Activated CD8-positive, alpha-beta memory T cell treated with anti-CD3 and anti-CD28 coated beads, Interleukin-2, amount 50 U/mL, for 24 hours (primary cell): Measurements from ENCODE around the gene PLXNA1.

Experiments used
- DNase-seq: peaks from one replicate; pipeline ENCODE4 v3.0.0-alpha.2; 2020; ENCODE audit errors: extremely low read depth

Gene PLXNA1

DNA sequence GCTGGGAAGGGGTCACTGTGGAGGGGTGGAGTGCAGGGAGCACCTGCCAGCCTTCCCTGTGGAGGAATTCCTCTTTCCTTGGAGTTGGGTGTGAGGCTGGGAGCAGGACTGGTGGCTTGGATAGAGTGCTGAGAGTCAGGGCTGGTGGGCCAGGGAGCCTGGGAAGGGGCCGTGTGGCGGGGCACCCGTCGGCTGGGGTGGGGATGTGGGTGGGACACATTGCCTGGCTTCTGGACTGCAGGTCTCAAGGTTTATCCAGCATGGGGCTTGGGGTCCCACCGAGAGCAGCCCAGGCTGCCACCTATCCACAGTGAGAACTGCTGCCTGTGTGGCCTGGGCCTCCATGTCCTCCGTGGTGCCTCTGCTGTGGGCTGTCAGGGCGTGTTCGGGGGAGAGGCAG, 4.7 kb downstream of the PLXNA1 start:
- no peak for DNase-seq

DNA sequence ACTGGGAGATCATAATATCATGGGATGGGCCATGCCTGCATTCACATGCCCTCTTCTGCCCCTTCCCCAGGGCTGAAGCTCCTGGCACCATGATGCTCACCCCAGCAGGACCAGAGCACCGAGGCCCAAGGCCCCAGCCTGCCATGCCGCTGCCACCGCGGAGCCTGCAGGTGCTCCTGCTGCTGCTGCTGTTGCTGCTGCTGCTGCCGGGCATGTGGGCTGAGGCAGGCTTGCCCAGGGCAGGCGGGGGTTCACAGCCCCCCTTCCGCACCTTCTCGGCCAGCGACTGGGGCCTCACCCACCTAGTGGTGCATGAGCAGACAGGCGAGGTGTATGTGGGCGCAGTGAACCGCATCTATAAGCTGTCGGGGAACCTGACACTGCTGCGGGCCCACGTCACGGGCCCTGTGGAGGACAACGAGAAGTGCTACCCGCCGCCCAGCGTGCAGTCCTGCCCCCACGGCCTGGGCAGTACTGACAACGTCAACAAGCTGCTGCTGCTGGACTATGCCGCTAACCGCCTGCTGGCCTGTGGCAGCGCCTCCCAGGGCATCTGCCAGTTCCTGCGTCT, 5.6 kb downstream of the PLXNA1 start:
- no peak for DNase-seq

DNA sequence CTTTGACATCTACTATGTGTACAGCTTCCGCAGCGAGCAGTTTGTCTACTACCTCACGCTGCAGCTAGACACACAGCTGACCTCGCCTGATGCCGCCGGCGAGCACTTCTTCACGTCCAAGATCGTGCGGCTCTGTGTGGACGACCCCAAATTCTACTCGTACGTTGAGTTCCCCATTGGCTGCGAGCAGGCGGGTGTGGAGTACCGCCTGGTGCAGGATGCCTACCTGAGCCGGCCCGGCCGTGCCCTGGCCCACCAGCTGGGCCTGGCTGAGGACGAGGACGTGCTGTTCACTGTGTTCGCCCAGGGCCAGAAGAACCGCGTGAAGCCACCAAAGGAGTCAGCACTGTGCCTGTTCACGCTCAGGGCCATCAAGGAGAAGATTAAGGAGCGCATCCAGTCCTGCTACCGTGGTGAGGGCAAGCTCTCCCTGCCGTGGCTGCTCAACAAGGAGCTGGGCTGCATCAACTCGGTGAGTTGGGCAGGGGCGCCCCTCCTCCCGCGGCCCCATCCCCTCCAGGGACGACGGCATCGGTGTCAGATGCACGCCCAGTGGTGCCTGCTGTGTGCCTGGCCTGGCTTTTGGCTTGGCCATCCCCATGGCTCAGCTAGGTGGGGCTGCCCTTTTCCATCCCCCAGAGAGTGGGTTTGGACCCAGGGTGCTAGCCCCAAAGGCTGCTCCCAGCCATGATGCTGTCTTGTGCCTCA, 6.6 kb downstream of the PLXNA1 start:
- no peak for DNase-seq

DNA sequence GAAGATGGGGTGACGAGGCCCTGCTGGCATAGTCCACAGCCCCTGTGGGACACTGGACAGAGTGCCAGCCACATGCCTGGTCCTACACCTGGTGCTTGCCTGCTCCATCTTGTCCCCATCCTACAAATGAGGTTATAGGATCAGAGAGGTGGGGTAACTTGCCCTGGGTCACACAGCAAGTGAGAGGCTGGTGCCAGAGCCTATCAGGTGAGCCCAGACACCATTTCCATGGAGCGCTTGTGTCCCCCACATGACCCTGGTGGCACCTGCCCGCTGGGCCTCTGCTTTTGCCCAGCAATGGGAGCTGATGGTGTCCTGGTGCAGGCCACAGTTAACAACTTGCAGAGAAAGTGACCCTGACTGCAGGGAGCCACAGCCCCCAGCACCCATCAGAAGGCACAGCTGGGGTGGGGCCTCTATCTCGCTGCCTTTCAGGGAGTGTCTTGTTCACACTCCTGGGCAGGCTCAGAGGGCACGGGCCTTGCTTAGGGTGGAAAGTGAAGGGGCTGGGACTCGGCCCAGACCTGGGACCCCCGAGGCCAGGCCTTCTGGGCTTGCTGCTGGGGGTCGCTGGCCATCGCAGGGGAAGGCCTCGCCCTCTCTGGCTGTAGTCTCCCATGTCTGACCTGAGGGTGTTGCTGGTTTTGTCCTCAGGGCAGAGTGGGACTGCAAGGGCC, 7.2 kb downstream of the PLXNA1 start:
- no peak for DNase-seq

DNA sequence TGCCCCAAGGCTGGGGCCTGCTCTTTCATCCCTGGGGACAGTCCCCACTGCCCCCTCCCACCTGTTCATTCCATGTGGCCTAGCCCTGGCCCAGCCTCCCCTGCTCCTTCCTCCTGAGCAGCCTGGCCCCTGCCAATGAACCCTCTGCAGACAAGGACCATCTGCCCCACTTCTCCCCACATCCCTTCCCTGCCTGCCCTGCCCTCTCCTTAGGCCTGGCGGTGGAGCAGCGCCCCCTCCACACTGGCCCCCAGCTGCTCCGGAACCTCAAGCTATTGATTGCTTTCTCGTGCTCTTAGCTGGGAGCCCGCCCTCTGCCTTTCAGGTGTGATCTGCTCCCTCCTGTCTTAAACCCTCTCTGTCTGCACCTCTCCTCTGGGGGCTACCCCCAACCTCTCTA, 8.0 kb downstream of the PLXNA1 start:
- DNase-seq = no peak

DNA sequence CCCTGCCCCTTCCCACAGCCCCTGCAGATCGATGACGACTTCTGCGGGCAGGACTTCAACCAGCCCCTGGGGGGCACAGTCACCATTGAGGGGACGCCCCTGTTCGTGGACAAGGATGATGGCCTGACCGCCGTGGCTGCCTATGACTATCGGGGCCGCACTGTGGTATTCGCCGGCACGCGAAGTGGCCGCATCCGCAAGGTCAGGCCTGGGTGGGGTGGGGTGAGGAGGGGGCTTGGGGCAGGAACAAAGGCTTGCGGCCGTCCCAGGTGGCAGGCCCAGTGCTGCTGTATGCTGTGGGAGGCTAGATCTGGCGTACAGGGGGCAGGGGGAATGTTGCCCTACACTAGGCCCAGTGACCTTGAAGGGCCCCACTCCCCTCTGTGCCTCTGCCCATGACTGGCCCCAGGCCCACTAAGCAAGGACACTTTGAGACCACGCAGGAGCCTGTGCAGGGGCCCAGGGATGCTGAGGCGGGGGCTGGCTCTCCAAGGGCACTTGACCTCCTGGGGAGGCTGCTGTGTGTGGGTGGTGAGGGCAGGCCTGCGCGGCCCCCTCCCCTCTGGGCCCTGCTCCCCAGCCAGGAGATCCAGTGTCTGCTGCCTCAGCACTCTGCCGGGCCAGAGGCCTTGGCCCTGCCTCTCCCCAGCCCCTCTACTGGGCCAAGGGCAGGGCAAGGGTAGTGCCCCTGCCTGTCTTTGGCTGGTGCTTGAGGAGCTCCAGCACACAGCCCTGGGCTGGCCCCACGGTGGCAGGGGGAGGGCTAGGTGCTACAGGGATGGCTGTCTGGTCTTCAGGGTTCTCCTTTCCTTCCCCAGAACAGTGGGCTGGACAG, 8.7 kb downstream of the PLXNA1 start:
- no peak for DNase-seq

DNA sequence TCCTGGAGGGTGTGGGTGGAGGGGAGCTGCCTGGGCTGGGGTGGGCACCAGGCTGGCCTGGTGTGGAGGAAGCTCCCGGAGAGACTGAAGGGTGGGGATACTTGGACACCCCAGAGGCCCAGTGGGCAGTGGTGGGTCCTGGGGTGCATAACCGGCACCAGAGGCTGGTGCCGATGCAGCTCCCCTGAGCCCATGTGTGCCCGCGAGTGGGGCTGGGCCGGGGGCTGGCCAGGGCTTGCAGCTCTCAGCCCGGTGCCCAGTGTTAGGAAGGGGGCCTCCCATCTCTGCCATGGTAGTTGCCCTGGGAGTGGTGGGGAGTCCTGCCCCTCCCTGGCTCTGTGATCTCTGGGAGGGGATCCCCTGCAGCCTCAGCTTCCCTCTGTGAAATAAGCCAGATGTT, 9.3 kb downstream of the PLXNA1 start:
- DNase-seq = no peak

DNA sequence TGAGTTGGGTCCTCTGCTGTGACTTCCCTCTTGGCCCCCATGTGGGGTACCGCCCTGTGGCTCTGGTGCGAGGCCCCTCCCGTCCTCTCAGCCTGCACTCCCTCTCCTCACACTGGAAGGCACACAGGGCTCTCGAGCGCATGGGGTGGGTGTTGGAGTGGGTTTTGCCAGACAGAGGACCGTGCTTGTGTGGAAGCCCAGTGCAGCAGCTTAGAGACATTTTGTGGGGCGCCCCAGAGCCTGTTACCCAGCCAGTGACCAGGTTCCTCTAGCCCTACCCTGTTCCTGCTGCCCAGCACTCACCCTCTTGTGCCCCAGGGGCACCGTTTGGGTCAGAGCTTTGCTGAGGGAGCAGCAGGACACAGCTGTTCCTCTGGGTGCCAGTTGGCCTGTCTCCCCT, 9.9 kb downstream of the PLXNA1 start:
- no peak for DNase-seq

DNA sequence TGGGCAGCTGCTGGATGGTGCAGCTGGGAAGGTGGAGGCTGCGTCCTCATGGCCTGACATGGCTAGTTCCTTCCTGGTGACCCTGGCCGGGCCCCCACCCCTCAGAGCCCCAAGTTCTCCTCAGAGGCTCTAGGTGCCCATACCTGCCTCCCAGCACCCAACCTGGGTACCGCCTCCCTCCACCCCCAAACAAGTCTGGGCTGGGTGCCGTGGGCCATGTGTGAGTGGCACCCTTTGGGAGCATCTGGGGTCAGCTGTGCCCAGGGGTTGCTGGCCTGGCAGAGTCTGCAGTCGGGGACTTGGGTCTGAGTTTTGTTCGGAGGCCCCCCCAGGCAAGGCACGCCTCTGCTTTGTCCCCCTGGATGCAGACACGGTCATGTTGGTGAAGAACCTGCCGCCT, 10.5 kb downstream of the PLXNA1 start:
- DNase-seq = no peak

DNA sequence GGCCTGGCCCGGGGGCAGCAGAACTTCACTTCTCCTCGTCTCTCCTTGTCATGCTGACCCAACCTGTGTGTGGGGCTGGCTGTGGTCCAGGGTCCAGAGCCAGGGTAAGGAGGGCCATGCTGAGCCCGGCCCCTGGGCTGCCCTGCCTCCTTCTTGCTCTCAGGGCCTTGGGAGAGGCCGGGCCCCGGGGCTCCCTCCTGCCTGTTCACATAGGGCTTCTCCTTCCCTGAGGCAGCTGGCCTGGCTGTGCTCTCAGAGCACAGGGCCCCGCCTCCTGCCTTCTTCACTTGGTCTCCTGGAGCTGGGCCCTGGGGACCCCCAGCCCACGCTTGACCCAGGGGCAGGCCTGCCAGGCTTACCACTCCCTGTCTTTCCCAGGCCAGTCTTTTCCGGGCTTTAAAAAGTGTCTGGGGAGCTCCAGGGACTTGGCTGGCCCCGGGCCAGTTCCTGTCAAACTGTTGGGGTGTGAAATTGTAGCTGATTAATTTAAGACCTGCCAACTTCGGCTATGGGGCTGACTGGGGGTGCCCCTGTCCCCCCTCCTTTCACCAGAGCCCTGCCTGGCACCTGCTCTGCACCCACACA, 11.8 kb downstream of the PLXNA1 start:
- no peak for DNase-seq

DNA sequence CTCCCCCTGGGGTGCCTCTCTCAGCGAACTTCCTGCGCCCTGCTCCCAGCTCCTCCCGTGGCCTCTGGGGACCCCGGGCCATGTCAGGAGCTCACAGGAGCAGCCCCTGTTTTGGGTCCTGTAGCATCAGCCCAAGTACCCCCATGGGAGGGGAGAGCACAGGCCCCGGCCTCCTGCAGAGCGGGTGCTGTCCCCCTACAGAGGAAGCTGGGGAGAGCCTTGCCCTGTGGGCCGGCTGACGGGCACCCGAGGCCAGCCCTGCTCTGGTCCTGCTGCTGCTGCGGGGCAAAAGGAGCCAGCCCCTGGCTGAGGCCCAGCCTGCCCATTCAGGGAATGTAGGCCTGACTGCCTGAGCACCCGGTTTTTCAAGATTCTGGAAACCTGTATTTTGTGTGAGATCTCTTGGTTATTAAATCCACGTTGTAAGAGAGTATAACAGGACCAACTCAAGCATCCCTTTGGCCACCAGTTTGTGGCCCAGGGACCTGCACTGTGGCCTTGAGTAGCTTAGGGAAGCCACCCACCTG, 12.4 kb downstream of the PLXNA1 start:
- DNase-seq = no peak

DNA sequence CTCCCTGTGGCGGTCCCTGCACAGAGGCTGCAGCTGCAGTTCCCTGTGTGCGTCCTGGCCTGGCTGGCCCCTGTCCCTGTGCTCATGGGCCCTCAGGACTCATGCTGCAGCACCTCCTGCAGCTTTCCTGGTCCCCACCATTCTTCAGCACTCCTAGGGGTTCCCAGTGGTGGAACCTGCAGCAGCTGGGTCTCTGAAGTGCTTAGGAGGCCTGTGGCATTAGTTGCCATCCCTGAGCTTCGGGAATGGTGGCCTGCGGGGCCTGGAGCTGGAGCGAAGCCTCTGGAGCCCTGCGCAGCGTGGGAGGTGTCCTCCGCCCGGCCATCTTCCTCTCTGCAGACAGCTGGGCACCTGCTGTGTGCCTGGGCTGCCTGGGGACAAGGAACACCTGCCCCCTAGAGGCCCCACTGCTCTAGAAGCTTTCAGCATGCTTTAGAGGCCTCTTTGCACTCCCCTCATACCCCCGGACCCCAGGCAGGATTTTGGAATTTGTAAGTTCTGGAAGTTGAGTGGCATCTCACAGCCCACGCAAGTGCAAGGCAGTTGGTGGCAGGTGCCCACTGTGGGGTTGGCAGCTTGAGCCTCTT, 13.1 kb downstream of the PLXNA1 start:
- no peak for DNase-seq

DNA sequence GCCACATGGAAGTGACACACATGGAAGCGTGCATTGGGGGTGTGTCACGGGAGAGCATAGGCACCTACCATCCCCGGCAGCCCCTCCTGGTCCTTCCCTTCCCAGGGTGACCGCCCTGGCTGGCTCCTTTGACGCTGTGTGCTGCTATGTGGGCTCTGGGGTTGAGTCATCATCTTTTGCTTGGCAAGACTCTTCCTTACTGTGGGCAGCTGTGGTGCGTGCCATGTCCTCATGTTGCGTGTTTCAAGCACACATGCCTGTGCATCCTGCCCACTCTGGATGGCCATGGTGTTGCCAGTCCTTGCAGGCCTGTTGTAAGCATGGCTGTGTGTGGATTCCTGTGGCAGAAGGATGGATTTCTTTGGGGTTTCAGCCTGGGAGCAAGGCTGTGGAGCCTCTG, 14.0 kb downstream of the PLXNA1 start:
- DNase-seq = no peak

DNA sequence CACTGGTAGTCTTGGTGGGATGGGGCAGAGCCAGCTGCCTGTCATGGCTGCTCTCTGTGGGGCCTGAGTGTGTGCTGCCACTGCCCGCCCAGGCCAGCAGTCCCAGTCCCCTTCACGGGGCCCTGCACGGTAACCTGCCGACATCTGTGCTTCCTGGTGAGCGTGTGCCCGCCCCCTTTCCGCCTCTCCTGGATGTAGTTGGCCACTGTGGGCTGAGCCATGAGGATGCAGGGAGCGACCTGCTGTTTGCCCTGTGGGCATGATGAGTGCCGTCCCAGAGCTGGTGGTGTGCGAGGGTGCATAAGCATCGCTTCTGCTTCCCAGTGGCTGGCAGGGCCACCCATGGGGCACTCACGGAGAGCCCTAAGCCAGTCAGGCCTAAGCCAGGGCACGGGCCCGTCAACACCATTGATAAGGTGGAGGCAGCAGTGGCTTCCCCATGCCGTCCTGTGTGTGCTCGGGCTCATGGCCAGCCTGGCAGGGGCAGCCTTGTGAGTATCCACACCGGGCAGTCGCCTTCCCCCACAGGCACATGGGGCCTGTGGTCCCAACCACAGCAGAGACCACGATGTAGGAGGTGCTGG, 14.6 kb downstream of the PLXNA1 start:
- DNase-seq = no peak

DNA sequence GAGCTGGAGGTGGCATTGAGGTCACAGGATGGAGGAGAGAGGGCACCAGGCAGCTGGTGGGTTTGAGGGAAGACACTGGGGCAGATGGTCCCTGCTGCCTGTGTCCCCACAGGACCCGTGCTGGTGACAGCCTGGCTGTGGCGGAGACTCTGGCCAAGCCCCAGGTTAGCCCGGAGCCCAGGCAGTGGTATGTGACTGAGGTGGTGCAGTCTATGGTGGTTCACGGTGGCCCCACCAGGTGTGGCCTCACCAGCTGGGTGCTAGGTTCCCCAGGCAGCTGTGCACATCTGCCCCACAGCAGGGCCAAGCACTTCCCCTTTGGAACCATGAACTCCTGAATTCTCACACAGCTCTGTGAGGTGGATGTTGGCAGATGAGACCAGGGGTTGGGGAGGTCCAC, 15.4 kb downstream of the PLXNA1 start:
- DNase-seq = no peak

DNA sequence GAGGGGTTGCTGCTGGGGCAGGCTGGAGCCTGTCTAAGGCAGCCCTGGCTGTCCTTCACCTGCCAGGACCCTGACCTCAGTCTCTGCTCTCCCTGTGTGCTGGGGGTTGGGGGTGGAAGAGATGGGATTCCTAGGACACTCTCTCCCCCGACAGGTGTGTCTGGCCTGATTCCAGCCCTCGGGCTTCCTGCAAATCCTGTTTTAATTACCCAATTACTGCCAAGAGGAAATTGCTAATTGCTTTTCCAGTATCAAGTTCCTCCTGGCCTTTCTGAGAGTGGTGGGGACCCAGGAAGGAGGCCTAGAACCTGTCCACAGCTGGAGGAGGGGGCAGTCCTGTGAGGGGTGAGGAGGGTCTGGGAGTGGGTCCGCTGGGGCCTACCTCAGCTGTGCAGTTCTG, 15.8 kb downstream of the PLXNA1 start:
- no peak for DNase-seq

DNA sequence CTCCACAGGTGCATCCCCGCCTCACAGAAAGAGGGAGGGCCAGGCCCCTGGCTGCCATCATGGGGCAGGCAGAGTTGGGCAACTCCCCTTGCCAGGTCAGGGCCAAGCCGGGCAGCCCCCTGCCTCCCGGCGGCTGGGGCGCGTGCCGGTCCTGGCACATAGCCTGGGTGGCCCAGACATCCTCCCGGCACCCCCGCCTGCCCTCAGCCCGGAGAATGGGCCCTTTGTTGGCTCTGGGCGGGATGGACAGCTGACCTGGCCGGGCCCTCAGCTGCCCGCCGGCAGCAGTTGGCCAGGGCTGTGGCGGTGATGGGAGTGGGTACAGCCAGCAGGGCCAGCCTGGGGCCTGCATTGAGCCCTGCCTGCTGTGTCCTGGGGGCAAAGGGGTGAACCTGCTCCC, 16.5 kb downstream of the PLXNA1 start:
- no peak for DNase-seq

DNA sequence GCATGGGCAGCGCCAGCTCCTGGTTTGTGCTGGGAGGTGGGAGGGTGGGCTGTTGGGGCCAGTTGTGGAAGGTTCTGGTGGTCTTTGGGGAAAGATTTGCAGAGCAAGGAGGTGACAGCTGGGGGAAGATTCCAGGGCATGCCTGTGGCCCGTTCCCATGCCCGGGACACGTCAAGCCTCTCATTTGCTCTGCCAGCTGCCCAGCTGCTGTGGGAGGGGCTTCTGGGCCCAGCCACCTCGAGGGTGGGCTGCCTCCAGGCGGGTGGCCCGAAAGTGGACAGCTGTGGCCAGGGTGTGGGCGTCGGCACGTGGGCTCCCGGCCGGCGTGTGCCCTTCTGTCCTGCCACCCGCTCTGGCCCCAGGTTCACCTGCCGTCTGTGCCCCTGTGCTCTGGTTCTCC, 17.2 kb downstream of the PLXNA1 start:
- DNase-seq = no peak

DNA sequence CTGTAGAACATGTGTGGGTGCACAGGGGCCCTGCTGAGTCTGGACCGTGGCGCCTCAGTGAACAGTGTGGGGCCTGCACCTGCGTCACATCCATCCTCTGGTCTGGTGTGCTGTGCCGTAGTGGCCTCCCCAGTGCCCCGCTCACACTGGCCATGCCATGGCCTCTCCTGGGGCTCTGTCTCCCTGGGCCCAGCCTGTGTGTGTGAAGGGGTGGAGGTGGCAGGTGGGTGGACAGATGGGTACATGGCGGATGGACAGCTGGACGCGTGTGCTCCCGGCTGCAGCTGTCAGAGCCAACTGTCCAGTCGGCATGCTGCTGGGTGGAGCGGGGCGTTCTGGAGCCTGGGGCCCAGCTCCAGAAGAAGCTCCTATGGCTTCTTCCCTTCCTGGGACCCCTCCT, 17.8 kb downstream of the PLXNA1 start:
- no peak for DNase-seq

DNA sequence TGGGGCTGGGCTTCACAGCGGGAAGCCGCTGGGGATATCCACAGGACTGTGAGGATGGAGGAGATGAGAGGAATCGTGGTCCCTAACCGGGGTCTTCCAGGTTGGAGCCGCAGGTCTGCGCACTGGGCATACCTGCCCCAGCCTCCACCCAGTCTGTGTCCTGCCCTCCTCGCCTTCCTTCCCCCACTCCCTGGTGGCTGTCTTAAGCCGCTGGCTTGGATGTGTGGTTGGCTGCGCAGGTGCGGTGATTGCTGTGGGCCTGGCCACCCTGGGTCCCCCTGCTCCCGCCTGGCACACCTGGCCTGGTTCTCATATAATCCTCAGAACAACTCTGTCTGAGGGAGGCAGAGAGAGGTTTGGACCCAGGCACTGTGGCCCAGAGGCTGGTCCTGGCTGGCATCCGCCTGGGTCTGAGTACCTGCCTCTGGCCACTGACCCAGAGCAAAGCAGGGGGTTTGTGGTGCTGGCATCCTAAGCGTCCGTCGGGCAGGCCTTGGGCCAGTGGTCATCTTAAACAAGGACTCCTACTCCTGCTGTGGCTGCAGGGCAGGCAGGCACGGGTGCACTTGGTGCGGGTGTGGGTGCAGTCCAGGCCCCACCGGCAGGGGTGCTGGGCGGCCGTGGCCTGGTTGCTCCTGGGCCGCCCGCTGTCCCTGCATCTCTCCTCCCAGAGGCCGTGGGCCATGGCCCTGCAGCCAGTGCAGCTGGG, 18.7 kb downstream of the PLXNA1 start:
- DNase-seq = no peak
